VCaP (cell line): ENCODE data around the gene WNT9A.

Source experiments
- H3K27ac ChIP-seq: fragments of 450-650 bp; 2 replicates; pipeline ENCODE4 v1.5.1; 2017
- TF ChIP-seq, protein P1 (sequence below): fragments of 450-650 bp; conservative IDR thresholded peaks from 2 replicates; pipeline ENCODE4 v1.5.1; 2017; ENCODE audit warnings: mild to moderate bottlenecking, moderate library complexity

WNT9A gene

GRCh38 chr1:227942716-227943261 is 4.9 kb downstream of the WNT9A start:
- H3K27ac ChIP-seq = no peak overlapping the region
- TF ChIP-seq, protein P1, sequence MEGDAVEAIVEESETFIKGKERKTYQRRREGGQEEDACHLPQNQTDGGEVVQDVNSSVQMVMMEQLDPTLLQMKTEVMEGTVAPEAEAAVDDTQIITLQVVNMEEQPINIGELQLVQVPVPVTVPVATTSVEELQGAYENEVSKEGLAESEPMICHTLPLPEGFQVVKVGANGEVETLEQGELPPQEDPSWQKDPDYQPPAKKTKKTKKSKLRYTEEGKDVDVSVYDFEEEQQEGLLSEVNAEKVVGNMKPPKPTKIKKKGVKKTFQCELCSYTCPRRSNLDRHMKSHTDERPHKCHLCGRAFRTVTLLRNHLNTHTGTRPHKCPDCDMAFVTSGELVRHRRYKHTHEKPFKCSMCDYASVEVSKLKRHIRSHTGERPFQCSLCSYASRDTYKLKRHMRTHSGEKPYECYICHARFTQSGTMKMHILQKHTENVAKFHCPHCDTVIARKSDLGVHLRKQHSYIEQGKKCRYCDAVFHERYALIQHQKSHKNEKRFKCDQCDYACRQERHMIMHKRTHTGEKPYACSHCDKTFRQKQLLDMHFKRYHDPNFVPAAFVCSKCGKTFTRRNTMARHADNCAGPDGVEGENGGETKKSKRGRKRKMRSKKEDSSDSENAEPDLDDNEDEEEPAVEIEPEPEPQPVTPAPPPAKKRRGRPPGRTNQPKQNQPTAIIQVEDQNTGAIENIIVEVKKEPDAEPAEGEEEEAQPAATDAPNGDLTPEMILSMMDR = no peak

DNA sequence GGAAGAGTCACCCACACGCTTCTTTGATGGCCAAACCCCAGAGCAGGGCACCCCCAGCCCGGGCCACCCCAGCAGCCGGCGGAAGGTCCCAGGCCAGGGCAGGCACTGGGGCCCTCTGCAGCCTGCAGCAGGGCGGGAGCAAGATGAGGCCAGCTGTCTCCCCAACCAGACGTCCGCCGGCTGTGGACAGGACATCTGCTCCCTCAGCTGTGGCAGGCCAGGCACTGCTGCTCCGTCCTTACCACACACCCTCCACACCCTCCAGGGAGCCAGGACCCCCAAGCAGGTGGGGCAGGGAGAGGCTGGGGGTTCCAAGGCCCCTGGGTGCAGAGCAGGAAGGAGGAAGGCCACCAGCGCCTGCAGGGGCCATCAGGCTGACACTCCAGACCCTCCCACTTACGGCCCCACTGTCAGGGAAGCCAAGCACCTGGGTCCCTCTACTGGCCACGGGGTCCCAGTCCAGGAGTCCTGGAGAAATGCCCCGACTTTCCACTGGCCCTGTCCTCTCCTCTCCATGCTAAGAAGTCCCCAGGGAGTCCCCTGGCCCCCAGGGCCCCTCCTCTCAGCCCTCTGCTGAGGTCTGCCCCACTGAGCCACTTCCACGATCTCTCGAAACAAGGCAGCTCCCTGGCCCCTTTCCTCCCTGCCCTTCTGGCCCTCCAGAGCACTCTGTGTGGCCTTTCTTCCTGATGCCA is 5.6 kb downstream of the WNT9A start:
- no peak overlapping the region for H3K27ac ChIP-seq
- TF ChIP-seq, protein P1 = no peak

GRCh38 chr1:227941509-227942020 is 6.2 kb downstream of the WNT9A start:
- TF ChIP-seq, protein P1 = no peak
- no peak overlapping the region for H3K27ac ChIP-seq

DNA sequence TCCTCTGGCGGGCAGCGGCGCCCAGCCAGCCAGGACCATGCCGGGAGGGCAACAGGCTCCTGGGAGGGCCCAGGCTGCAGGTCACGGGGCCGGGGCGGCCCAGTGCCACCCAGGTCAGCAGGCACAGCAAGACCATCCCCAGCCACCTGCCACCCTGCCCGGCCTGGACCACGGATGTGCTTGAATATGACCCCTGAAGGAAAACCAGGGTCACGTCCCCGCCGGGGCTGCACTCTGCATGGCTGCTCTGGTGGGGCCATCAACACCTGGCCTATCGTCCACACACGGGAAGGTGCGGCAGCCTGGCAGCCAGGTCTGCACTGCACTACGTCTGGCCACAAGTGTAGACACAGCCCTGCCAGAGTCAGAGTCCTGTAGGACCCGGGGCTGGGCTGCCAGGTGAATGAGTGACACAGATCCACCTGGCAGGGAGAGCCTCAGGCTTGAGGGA is 6.9 kb downstream of the WNT9A start:
- H3K27ac ChIP-seq = no peak overlapping the region
- TF ChIP-seq, protein P1 = no peak

DNA sequence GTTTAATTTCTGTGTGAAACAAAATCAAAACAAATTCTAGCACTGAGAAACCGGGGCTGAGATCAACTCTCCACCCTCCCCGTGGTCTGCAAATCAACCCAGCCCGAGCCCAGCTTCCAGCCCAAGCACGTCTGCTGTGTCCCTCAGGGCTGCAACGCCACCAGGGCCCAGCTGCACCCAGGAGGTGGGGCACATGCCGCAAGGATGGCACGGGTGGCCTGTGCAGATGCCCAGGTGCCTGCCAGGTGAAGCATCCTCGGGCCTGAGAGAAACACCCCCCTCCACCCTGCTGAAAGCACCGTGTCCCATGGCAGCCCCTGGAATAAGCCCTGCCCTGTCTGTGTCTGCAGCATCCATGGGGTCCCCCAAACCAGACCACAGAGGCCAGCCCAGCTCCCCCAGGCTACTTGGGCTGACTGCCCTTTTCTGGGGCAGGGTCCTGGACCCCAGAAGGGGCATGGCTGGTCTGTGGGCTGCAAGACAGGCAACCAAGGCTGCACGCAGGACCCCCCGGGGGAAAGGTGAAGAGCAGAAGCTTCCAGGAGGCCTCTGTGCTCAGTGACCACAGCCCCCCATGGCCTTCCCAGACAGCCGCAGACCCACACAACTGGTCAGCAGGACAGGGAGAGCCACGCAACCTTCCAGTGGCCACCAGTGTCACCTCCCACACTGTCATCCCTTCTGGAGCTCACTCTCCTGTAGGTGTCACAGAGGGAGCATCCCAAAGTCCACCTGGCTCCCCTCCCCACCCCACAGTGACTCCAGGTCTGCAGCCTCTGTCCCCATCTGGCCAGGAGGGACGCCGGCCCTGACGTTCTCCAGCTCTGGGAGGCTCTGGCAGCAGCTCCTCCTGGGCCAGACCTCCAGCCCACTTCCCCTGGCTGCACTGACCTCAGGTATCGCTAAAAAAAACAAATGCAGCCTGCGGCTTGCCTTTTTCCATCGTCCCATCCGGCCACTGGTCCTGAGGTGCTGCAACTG is 7.7 kb downstream of the WNT9A start:
- TF ChIP-seq, protein P1 = no peak
- H3K27ac ChIP-seq = no peak overlapping the region

DNA sequence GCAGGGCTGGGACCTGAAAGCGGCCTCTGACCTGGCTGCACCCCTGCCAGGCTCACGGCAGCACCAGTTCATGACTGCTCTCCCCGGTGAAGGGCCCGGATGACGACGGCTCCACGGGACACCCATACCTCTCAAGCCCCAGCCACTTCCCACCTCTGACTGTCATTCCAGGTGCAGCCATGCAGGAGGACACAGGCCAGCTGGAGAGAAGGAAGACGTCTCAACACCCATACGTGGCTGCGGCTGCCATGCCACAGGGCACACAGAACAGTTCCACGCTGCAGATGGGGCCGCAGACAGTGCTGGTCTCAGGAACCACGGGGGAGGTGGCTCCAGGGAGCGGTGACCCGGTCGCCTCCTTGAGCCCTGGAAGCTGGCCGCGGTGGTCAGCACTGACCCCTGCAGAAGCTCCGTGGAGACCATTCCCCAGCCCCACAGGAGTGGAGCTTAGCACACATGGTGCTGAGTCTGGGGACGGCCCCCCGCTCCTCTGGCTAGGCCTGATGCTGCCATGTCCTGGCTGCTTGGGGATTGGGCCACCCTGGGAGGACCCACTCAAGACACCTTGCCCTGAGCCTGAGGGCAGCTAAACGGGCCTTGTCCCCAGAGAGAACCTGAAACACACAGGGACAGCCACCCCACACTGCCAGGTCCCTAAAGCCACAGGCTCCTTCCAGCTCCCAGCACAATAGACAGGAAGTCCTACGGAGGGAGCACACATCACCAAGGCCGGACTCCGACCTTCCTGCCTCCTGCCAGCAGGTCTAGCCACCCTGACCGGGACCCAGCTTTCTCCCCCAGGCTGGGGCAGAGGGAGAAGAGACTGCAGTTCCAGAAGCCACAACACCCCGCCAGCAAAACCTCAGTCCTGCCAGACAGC is 8.6 kb downstream of the WNT9A start:
- H3K27ac ChIP-seq = no peak overlapping the region
- TF ChIP-seq, protein P1 = no peak
